ENCODE measurements around the gene CALD1.

GRCh38 chr7:134875867-134876266 is 96.4 kb downstream of the CALD1 start:
- TF ChIP-seq, protein P1, sequence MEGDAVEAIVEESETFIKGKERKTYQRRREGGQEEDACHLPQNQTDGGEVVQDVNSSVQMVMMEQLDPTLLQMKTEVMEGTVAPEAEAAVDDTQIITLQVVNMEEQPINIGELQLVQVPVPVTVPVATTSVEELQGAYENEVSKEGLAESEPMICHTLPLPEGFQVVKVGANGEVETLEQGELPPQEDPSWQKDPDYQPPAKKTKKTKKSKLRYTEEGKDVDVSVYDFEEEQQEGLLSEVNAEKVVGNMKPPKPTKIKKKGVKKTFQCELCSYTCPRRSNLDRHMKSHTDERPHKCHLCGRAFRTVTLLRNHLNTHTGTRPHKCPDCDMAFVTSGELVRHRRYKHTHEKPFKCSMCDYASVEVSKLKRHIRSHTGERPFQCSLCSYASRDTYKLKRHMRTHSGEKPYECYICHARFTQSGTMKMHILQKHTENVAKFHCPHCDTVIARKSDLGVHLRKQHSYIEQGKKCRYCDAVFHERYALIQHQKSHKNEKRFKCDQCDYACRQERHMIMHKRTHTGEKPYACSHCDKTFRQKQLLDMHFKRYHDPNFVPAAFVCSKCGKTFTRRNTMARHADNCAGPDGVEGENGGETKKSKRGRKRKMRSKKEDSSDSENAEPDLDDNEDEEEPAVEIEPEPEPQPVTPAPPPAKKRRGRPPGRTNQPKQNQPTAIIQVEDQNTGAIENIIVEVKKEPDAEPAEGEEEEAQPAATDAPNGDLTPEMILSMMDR (IDR thresholded peaks at IDR 0.05; ENCODE audit: borderline replicate concordance, extremely low read depth, low read length, poor library complexity, severe bottlenecking), result no peak
- TF ChIP-seq EZH2 (IDR thresholded peaks at IDR 0.05; ENCODE audit: borderline replicate concordance, low read depth, low read length, severe bottlenecking), result no peak

Data from DND-41 (cell line).